Keratinocyte (primary cell): ENCODE results near the gene ZNF778. TPM values are rescaled to one million over a fixed set of nuclear protein-coding genes. Genes with fewer than 3 reads are reported as not detected.

Source experiments
- DNase-seq: peaks from one replicate; pipeline ENCODE4 v3.0.0-alpha.2; 2011; ENCODE audit warnings: low read depth, missing footprints, low spot score
- FAIRE-seq: peaks from 2 replicates; lab custom pipeline; 2011; peaks lifted over from hg19 to GRCh38; lab: Jason Lieb, UNC
- H2AFZ ChIP-seq: 2 replicates; pipeline ENCODE4 v1.6.0; 2012; ENCODE audit warnings: low read length, control low read depth, inconsistent platforms; ENCODE audit not compliant: control insufficient read depth
- H3K27ac ChIP-seq: 2 replicates; pipeline ENCODE4 v1.5.1; 2011; ENCODE audit warnings: low read length; ENCODE audit not compliant: control insufficient read depth, insufficient read depth
- H3K27me3 ChIP-seq: 3 replicates; pipeline ENCODE4 v1.6.0; 2011; ENCODE audit warnings: low read length; ENCODE audit not compliant: control insufficient read depth, insufficient read depth; ENCODE audit errors: extremely low read depth
- H3K36me3 ChIP-seq, 2 experiments: 2 replicates in 1 of 2; 3 replicates in 1 of 2; pipeline ENCODE4 v1.5.1; 2011; ENCODE audit warnings: low read length in 2 of 2, mild to moderate bottlenecking in 1 of 2; ENCODE audit not compliant: control insufficient read depth in 2 of 2, insufficient read depth in 2 of 2; ENCODE audit errors: extremely low read depth in 1 of 2
- H3K4me1 ChIP-seq: 3 replicates; pipeline ENCODE4 v1.5.1; 2011; ENCODE audit warnings: low read length; ENCODE audit not compliant: control insufficient read depth, insufficient read depth; ENCODE audit errors: extremely low read depth
- H3K4me2 ChIP-seq: 3 replicates; pipeline ENCODE4 v1.6.0; 2011; ENCODE audit warnings: low read depth, low read length; ENCODE audit not compliant: control insufficient read depth, insufficient read depth; ENCODE audit errors: extremely low read depth
- H3K4me3 ChIP-seq, 3 experiments: fragments of 200-600 bp in 1 of 3; sonication (generic) in 1 of 3; 2 replicates in 2 of 3; 3 replicates in 1 of 3; pipeline ENCODE4 v1.5.1; 2011 to 2016; ENCODE audit warnings: low read length in 3 of 3, mild to moderate bottlenecking in 3 of 3, control low read depth in 2 of 3, inconsistent platforms in 1 of 3, low read depth in 1 of 3, mixed read lengths in 1 of 3, mixed run types in 1 of 3, moderate library complexity in 1 of 3; ENCODE audit not compliant: control insufficient read depth in 2 of 3, insufficient read depth in 2 of 3; ENCODE audit errors: extremely low read depth in 1 of 3
- H3K79me2 ChIP-seq: 2 replicates; pipeline ENCODE4 v1.6.0; 2012; ENCODE audit warnings: low read length; ENCODE audit not compliant: control insufficient read depth, insufficient read depth
- H3K9ac ChIP-seq: 3 replicates; pipeline ENCODE4 v1.6.0; 2011; ENCODE audit warnings: low read length; ENCODE audit not compliant: control insufficient read depth, insufficient read depth; ENCODE audit errors: extremely low read depth
- H3K9me1 ChIP-seq: 3 replicates; pipeline ENCODE4 v1.6.0; 2011; ENCODE audit warnings: low read length; ENCODE audit not compliant: control insufficient read depth, insufficient read depth; ENCODE audit errors: extremely low read depth
- H3K9me3 ChIP-seq: 2 replicates; pipeline ENCODE4 v1.5.1; 2012; ENCODE audit warnings: low read depth, low read length; ENCODE audit not compliant: control insufficient read depth
- H4K20me1 ChIP-seq: 3 replicates; pipeline ENCODE4 v1.6.0; 2011; ENCODE audit warnings: low read length; ENCODE audit not compliant: control insufficient read depth, insufficient read depth; ENCODE audit errors: extremely low read depth
- CTCF ChIP-seq, 3 experiments: IDR thresholded peaks in 1 of 3; conservative IDR thresholded peaks in 1 of 3; optimal IDR thresholded peaks in 1 of 3; 2 replicates in 2 of 3; 3 replicates in 1 of 3; pipeline versions ENCODE3 to v1.5.1; 2011; ENCODE audit warnings: low read length in 3 of 3, mild to moderate bottlenecking in 3 of 3, moderate library complexity in 2 of 3, control low read depth in 1 of 3, inconsistent platforms in 1 of 3; ENCODE audit not compliant: insufficient read depth in 2 of 3; ENCODE audit errors: extremely low read depth in 1 of 3
- EZH2 ChIP-seq: IDR thresholded peaks from one replicate; pipeline ENCODE4 v1.6.1; 2012; ENCODE audit warnings: inconsistent platforms, mild to moderate bottlenecking, low read length, moderate library complexity
- dilution Hi-C: fragments of 300-500 bp; cut with MboI; formaldehyde crosslinking; loops from one replicate; pipeline ENCODE4 v1.7.0; 2020; ENCODE audit warnings: low sequenced_read_pairs; ENCODE audit not compliant: extremely low pct_ligation_motif_present
- polyA plus RNA-seq, 5 experiments: library from polyadenylated mRNA; depleted of rRNA in 3 of 5; stranded (reverse) in 3 of 5; stranded (forward) in 1 of 5; unstranded in 1 of 5; fragments of >200 nt; gene quantifications; 1 replicate in 1 of 5; 2 replicates in 3 of 5; 3 replicates in 1 of 5; pipeline versions ENCODE4 v1.2.1 to v1.2.3, GENCODE V29; 2011 to 2012; ENCODE audit warnings: missing spikeins in 2 of 5, low read depth in 1 of 5, low replicate concordance in 1 of 5

Gene ZNF778
- polyA plus RNA-seq, 1 donor (not counting 4 experiments of a cell fraction or from before 2014, with no cell fraction given), result 6.2 TPM

- peak overlapping the region in 1 of 3 experiments; percentile 51 for H3K4me3 ChIP-seq
- H3K79me2 ChIP-seq, result no peaks in the 10 kb centered on the region
- no peak overlapping the region for H3K9ac ChIP-seq
- no peak for DNase-seq
- H3K4me1 ChIP-seq, result peaks cover 4% of the 10 kb centered on the region
- TF ChIP-seq CTCF (optimal IDR thresholded peaks at IDR 0.05 in 1 of 3, IDR thresholded peaks at IDR 0.05 in 1 of 3, conservative IDR thresholded peaks at IDR 0.05 in 1 of 3; ENCODE audit: extremely low read depth in 1 of 3, insufficient read depth in 2 of 3, low read length in 3 of 3) (no peak), EZH2 (no peak)
- H4K20me1 ChIP-seq, result no peaks in the 10 kb centered on the region
- no peak overlapping the region for H2AFZ ChIP-seq
- H3K27me3 ChIP-seq, result peaks cover 14% of the 10 kb centered on the region
- H3K9me1 ChIP-seq, result no peaks in the 10 kb centered on the region
- FAIRE-seq, result no peak
- H3K4me2 ChIP-seq, result peak overlapping the region; percentile 66
- H3K36me3 ChIP-seq, result no peaks in the 10 kb centered on the region
- no peaks in the 10 kb centered on the region for H3K9me3 ChIP-seq
- no peak overlapping the region for H3K27ac ChIP-seq
- dilution Hi-C loops, result no loop called here
These were observed 39.2 kb downstream of the ZNF778 start for GRCh38 chr16:89256651-89257254.

GRCh38 chr16:89257281-89257731 is 39.8 kb downstream of the ZNF778 start:
- no peaks in the 10 kb centered on the region for H3K9me3 ChIP-seq
- H3K4me2 ChIP-seq, result peak overlapping the region; percentile 66
- FAIRE-seq (no peak), DNase-seq (no peak)
- TF ChIP-seq CTCF (optimal IDR thresholded peaks at IDR 0.05 in 1 of 3, IDR thresholded peaks at IDR 0.05 in 1 of 3, conservative IDR thresholded peaks at IDR 0.05 in 1 of 3; ENCODE audit: extremely low read depth in 1 of 3, insufficient read depth in 2 of 3, low read length in 3 of 3) (no peak), EZH2 (no peak)
- H3K79me2 ChIP-seq, result no peaks in the 10 kb centered on the region
- H4K20me1 ChIP-seq, result no peaks in the 10 kb centered on the region
- H3K9me1 ChIP-seq, result no peaks in the 10 kb centered on the region
- peak overlapping the region; percentile 37 for H3K9ac ChIP-seq
- H3K36me3 ChIP-seq, result no peaks in the 10 kb centered on the region
- dilution Hi-C loops, result no loop called here
- no peak overlapping the region for H3K27ac ChIP-seq
- peaks cover 4% of the 10 kb centered on the region for H3K4me1 ChIP-seq
- peak overlapping the region; percentile 39 for H2AFZ ChIP-seq
- peaks cover 14% of the 10 kb centered on the region for H3K27me3 ChIP-seq
- peak overlapping the region in 2 of 3 experiments; percentile 29 to 51 for H3K4me3 ChIP-seq
